Measurements from ENCODE around the gene KCNK1.

DNA sequence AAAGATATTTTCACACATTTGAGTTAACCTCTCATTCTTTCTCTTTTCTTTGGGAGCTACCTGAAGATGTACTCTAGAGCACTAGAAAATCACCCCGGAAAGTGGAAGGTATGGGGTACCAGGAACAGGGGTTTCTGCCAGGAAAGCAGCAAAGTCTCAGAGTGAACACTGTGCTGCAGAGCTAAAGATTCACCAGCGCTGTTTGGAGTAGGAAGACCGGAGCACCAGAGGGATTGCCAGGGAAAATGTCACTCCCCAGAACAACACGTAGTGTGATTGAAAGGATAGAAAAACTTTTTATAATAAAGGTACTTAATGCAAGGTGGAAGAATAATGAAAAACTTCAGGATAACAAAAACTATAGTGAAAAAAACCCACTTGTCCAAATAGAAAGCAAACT, 26.7 kb upstream of the KCNK1 start:
- TF ChIP-seq, protein P1, sequence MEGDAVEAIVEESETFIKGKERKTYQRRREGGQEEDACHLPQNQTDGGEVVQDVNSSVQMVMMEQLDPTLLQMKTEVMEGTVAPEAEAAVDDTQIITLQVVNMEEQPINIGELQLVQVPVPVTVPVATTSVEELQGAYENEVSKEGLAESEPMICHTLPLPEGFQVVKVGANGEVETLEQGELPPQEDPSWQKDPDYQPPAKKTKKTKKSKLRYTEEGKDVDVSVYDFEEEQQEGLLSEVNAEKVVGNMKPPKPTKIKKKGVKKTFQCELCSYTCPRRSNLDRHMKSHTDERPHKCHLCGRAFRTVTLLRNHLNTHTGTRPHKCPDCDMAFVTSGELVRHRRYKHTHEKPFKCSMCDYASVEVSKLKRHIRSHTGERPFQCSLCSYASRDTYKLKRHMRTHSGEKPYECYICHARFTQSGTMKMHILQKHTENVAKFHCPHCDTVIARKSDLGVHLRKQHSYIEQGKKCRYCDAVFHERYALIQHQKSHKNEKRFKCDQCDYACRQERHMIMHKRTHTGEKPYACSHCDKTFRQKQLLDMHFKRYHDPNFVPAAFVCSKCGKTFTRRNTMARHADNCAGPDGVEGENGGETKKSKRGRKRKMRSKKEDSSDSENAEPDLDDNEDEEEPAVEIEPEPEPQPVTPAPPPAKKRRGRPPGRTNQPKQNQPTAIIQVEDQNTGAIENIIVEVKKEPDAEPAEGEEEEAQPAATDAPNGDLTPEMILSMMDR (IDR thresholded peaks at IDR 0.05), result no peak
- no peak for TF ChIP-seq POLR2AphosphoS5 (IDR thresholded peaks at IDR 0.05)
- no peak for TF ChIP-seq EP300 (IDR thresholded peaks at IDR 0.05)
